ENCODE data around the gene ANKRD50. TPM values are rescaled to one million over a fixed set of nuclear protein-coding genes. Genes with fewer than 3 reads are reported as not detected.

ANKRD50 gene
- total RNA-seq, 1 donor from 2014 or later = 60.9 TPM

GRCh38 chr4:124636788-124637187, 75.7 kb downstream of the ANKRD50 start:
- no peak for DNase-seq

GRCh38 chr4:124635331-124635730, 77.2 kb downstream of the ANKRD50 start:
- DNase-seq = peak; percentile 78

- no peak for DNase-seq
Measured at GRCh38 chr4:124633285-124633941, 79.1 kb downstream of the ANKRD50 start.

- DNase-seq = peak; percentile 15
Measured at GRCh38 chr4:124632439-124632838, 80.1 kb downstream of the ANKRD50 start.

- peak; percentile 99 for DNase-seq
Measured at GRCh38 chr4:124631760-124632159, 80.8 kb downstream of the ANKRD50 start.

GRCh38 chr4:124629681-124630080, 82.9 kb downstream of the ANKRD50 start:
- no peak for DNase-seq
